Inflammatory macrophage treated with lipopolysaccharide for 1 hour (primary cell): ENCODE data around the gene FGF18.
"Not testable (repeated sequence)": the region's sequence is repeated elsewhere in the genome, so short reads cannot be mapped to it uniquely, and the experiment has no call there.

ENCODE experiments used
- DNase-seq, 2 donors: peaks; one replicate each; pipeline ENCODE4 v3.0.0-alpha.2; 2020 to 2022

Gene FGF18

GRCh38 chr5:171475596-171475995, 56.1 kb downstream of the FGF18 start:
- DNase-seq, result no peak

GRCh38 chr5:171476701-171477100, 57.3 kb downstream of the FGF18 start:
- peak; percentile 20 to 21 for DNase-seq

GRCh38 chr5:171477101-171477500, 57.7 kb downstream of the FGF18 start:
- no peak for DNase-seq

- DNase-seq, result no peak
Measured at GRCh38 chr5:171477666-171478065, 58.2 kb downstream of the FGF18 start.

- peak in 1 of 2 donors; percentile 8 for DNase-seq
Measured at GRCh38 chr5:171478946-171479775, 59.7 kb downstream of the FGF18 start.

- DNase-seq, result no peak
Measured at GRCh38 chr5:171479776-171480125, 60.3 kb downstream of the FGF18 start.

GRCh38 chr5:171480239-171480638, 60.8 kb downstream of the FGF18 start:
- DNase-seq, result no peak

GRCh38 chr5:171481571-171482433, 62.4 kb downstream of the FGF18 start:
- peak; percentile 26 to 52 for DNase-seq

- DNase-seq, result no peak
Measured at GRCh38 chr5:171482434-171482730, 62.9 kb downstream of the FGF18 start.

GRCh38 chr5:171483551-171484135, 64.2 kb downstream of the FGF18 start:
- DNase-seq, result no peak

- DNase-seq, result peak in 1 of 2 donors; percentile 55
Measured at GRCh38 chr5:171484460-171484899, 65.0 kb downstream of the FGF18 start.

- DNase-seq, result no peak
Measured at GRCh38 chr5:171485668-171486067, 66.2 kb downstream of the FGF18 start.

GRCh38 chr5:171486613-171487012, 67.2 kb downstream of the FGF18 start:
- DNase-seq, result no peak

- no peak for DNase-seq
Measured at GRCh38 chr5:171488876-171489275, 69.4 kb downstream of the FGF18 start.

GRCh38 chr5:171492781-171493180, 73.3 kb downstream of the FGF18 start:
- DNase-seq, result no peak

- no peak for DNase-seq
Measured at GRCh38 chr5:171493646-171494393, 74.4 kb downstream of the FGF18 start.

- DNase-seq, result no peak
Measured at GRCh38 chr5:171494452-171495121, 75.1 kb downstream of the FGF18 start.

GRCh38 chr5:171495122-171495700, 75.8 kb downstream of the FGF18 start:
- no peak for DNase-seq

GRCh38 chr5:171496456-171496855, 77.0 kb downstream of the FGF18 start:
- no peak for DNase-seq

GRCh38 chr5:171497494-171497893, 78.0 kb downstream of the FGF18 start:
- not testable (repeated sequence) for DNase-seq

- no peak for DNase-seq
Measured at GRCh38 chr5:171498166-171498565, 78.7 kb downstream of the FGF18 start.

GRCh38 chr5:171499611-171500010, 80.2 kb downstream of the FGF18 start:
- DNase-seq, result no peak
